ENCODE results near the gene HNRNPH2. TPM values are rescaled to one million over a fixed set of nuclear protein-coding genes. Genes with fewer than 3 reads are reported as not detected.

The HNRNPH2 gene
- total RNA-seq, 1 experiment from 2014 or later = 54.6 TPM

GRCh38 chrX:101393530-101394305 is 14.3 kb upstream of the HNRNPH2 start:
- in situ Hi-C loops (cut with HindIII; ENCODE audit: low sequenced_read_pairs) = no loop called here
- DNase-seq (ENCODE audit: low spot score) = no peak

DNA sequence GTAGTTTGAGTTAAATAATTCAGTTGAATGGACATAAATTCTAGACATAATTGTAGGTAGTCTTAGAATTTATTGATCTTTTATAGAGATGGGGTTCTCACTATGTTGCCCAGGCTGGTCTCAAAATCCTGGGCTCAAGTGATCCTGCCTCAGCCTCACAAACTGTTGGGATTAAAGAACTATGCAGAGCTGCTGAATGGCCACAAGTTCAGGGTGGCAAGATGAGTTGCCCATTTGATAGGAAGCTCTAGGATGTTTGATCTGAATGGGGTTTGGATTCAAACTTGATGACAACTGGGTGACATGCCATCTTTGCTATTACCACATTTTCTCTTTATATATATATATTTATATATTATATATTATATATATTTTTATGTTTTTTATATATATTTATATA is 13.7 kb upstream of the HNRNPH2 start:
- in situ Hi-C loops (cut with HindIII; ENCODE audit: low sequenced_read_pairs) = no loop called here
- DNase-seq (ENCODE audit: low spot score) = no peak

- in situ Hi-C loops (cut with HindIII; ENCODE audit: low sequenced_read_pairs) = no loop called here
- DNase-seq (ENCODE audit: low spot score) = no peak
These were observed 12.2 kb upstream of the HNRNPH2 start for GRCh38 chrX:101395789-101396188.

- no peak for DNase-seq (ENCODE audit: low spot score)
- in situ Hi-C loops (cut with HindIII; ENCODE audit: low sequenced_read_pairs) = no loop called here
These were observed 10.2 kb upstream of the HNRNPH2 start for GRCh38 chrX:101397779-101398178.

GRCh38 chrX:101398694-101399093 is 9.3 kb upstream of the HNRNPH2 start:
- DNase-seq (ENCODE audit: low spot score) = no peak
- in situ Hi-C loops (cut with HindIII; ENCODE audit: low sequenced_read_pairs) = no loop called here

DNA sequence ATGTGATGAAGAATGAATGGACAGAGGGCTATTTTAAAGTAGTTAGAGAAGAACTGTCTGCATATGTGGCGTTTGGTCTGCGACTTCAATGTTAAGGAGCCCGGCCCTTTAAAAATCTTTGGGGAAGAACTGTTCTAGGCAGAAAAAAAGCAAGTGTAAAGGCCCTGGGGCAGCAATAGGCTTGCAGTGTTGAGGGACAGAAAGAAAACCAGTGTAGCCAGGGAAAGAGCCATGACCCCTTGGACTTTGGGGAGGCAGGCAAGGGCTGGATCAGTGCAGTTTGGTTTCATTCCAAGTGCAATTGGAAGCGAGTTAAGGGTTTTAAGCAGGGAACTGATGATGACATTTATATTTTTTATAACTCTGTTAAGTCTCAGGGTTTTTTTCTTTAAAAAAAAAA is 8.2 kb upstream of the HNRNPH2 start:
- no peak for DNase-seq (ENCODE audit: low spot score)
- in situ Hi-C loops (cut with HindIII; ENCODE audit: low sequenced_read_pairs) = no loop called here

DNA sequence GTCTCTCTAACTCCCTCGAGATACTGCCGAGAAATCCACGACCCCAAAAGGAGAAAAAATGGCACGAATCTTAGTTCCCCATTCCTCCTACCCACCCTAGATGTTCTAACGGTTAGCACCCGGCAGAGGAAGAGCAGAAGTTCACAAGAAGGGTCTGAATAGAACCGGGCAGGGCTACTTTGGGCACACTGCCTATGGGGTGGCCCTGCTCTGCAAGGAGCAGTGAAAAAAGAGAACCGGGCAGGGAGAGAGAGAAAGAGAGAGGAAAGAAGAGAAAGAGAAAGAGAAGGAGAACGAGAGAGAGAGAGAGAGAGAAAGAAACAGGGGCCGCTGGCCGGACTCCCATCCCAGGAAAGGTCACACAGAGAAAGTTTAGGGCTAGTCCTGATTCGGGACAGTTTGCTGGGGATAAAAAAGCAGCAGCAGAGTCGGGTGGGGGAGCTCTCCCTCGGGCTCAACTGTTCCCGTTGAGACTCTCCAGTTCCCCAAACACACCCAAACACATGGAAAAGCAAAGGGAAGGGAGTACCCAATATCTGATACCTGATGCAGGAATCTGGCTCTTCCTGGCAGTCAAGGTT is 765 bp upstream of the HNRNPH2 start:
- in situ Hi-C loops (cut with HindIII; ENCODE audit: low sequenced_read_pairs) = no loop called here
- no peak for DNase-seq (ENCODE audit: low spot score)

GRCh38 chrX:101408532-101408841 is 465 bp downstream of the HNRNPH2 start:
- DNase-seq (ENCODE audit: low spot score) = no peak
- in situ Hi-C loops (cut with HindIII; ENCODE audit: low sequenced_read_pairs) = no loop called here

DNA sequence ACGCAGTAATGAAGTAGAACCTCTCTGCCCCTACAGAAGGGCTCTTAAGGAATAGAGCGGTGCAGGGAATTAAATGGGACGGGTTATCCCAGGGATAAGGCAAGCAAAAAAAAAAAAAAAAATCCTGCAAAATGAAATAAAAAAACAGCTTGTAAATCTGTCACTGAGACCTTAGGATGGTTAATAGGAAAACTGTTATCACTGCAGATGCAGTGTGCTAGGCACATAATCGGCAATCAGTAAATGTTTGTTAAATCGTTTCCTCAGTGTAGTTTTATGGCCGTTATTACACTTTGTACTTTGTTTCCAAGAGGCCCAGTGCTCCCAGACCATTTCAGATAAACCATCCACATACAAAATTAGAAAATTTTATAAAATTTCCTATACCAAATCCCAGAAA is 1.0 kb downstream of the HNRNPH2 start:
- in situ Hi-C loops (cut with HindIII; ENCODE audit: low sequenced_read_pairs) = no loop called here
- no peak for DNase-seq (ENCODE audit: low spot score)

DNA sequence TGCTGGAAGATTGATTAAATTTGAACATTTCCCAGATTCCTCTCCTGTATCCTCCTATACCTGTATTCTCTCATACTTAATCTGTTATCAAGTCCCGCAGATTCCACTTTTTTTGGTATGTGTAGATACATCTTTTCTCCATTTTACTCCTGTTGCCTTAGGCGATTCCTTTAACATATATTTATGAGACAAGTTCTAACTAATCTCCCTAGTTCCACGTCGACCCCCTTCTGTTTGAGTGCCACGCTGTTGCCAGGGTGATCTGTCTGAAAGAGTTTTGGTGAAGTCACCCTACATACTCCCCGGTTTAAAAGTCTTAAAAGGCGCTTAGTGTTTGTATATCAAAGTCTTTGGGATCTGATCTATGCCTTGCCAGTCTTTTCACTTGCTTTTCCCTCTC is 2.4 kb downstream of the HNRNPH2 start:
- in situ Hi-C loops (cut with HindIII; ENCODE audit: low sequenced_read_pairs) = no loop called here
- DNase-seq (ENCODE audit: low spot score) = no peak

- DNase-seq (ENCODE audit: low spot score) = no peak
- in situ Hi-C loops (cut with HindIII; ENCODE audit: low sequenced_read_pairs) = no loop called here
These were observed 4.0 kb downstream of the HNRNPH2 start for GRCh38 chrX:101411984-101412383.

- in situ Hi-C loops (cut with HindIII; ENCODE audit: low sequenced_read_pairs) = no loop called here
- DNase-seq (ENCODE audit: low spot score) = peak; percentile 83
These were observed 7.4 kb downstream of the HNRNPH2 start for GRCh38 chrX:101415180-101416145.

GRCh38 chrX:101416691-101417090 is 8.7 kb downstream of the HNRNPH2 start:
- in situ Hi-C loops (cut with HindIII; ENCODE audit: low sequenced_read_pairs) = no loop called here
- no peak for DNase-seq (ENCODE audit: low spot score)

DNA sequence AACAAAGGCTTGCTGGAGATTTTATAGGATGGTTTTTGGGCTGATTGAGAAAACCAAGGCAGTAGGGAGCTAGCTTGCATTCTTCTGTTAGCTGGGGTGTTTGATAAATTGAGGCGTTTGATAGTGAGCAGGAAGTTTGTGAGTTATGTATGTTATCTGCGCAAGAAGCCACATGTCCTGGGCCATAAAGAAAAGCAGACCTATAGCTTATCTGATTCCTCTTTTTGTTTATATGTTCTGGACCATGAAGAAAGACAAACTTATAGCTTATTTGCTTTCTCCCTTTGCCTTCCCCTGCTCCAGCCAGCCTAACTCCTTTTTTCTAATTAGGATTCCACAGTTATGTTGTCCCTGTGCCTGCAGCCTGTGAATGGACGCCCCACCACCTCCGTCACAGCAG is 9.2 kb downstream of the HNRNPH2 start:
- DNase-seq (ENCODE audit: low spot score) = no peak
- in situ Hi-C loops (cut with HindIII; ENCODE audit: low sequenced_read_pairs) = no loop called here

- peak; percentile 65 for DNase-seq (ENCODE audit: low spot score)
- in situ Hi-C loops (cut with HindIII; ENCODE audit: low sequenced_read_pairs) = no loop called here
These were observed 10.2 kb downstream of the HNRNPH2 start for GRCh38 chrX:101417981-101418841.

DNA sequence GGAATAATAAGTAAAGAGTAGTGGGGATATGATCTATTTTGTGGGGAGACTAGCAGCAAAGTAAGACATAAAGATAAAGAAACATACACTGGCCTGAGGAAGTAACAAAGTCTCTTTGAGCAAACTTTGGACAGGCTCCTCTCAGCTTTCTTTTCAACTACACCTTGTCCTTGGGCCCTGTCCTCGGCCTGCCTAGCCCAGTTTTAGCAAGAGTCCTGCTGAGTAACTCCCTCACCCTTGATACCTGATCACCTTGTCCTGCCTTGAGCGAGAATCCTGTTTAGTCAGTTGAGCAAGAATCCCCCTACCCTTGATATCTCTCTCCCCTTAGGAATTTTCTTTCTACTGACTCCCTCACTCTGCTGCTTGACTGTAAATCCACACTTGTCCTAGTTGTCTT is 11.5 kb downstream of the HNRNPH2 start:
- in situ Hi-C loops (cut with HindIII; ENCODE audit: low sequenced_read_pairs) = no loop called here
- no peak for DNase-seq (ENCODE audit: low spot score)

DNA sequence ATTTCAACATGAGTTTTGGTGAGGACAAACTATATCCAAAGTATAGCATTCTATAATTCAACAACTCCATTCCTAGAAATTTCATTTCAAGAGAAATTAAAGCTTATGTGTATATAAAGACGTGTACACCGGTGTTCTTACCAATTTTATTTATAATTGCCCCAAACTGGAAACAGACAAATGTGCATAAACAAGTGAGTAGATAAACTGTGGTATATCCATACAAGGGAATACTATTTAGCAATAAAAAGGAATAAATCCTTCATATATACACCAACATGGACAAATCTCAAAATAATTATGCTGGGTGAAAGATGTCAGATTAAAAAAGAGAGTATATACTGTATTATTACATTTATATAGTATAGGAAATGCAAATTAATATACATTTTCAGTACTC is 19.9 kb downstream of the HNRNPH2 start:
- no peak for DNase-seq (ENCODE audit: low spot score)
- in situ Hi-C loops (cut with HindIII; ENCODE audit: low sequenced_read_pairs) = no loop called here

DNA sequence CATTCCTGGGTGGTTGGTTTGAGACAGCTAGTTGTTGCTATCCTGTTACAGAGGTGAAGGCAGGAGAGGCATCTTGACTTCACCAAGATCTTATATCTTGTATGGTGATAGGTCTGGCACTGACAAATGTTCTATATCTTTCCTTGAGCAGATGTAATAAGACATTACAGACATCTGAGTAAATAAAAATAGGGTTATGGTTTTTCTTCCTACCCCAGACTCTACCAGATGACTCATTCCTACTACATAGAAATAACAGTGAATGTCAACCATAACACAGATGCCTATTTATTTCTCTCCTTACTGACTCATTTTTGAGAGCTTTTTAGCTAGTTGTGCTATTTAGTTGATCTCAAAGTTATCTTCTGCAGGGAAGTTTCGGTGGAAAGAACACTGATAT is 21.9 kb downstream of the HNRNPH2 start:
- in situ Hi-C loops (cut with HindIII; ENCODE audit: low sequenced_read_pairs) = no loop called here
- no peak for DNase-seq (ENCODE audit: low spot score)

DNA sequence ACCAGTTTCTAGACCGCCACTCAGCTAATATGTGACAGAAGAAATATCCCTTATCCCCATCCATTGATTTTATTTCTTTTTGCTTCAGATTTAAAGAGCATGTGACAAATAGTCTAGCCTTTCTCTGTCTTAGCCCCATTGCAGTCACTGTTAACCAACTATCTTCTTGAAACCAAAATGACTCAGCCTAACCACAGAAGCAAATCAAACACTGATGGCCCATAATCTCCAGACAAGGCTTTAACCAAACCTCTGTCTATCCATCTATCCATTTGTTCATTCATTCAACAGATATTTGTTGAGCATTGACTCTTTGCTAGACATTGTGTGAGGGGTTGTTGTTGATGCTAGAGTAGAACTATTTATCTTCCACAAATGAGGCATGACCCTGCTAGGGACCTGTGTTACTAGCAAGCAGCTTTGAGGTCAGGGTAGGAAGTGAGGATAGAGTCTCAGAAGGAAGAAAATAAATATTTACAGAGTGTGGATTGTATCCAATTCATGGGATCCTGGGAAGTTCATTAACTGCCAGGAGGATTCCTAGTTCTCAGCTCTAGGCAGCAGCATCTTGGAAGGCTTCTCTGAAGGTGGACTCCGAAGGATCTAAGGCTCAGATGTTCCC is 22.5 kb downstream of the HNRNPH2 start:
- no peak for DNase-seq (ENCODE audit: low spot score)
- in situ Hi-C loops (cut with HindIII; ENCODE audit: low sequenced_read_pairs) = no loop called here

All from G401 (cell line).